Panc1 (cell line): Measurements from ENCODE around the gene NLRC5. TPM values are rescaled to one million over a fixed set of nuclear protein-coding genes. Genes with fewer than 3 reads are reported as not detected.

ENCODE experiments used
- ATAC-seq: fragments of 200-7000 bp; cut with Tn5 transposase; 2 replicates; pipeline ENCODE4 v1.9.1; 2020; ENCODE audit warnings: mild to moderate bottlenecking, moderate library complexity
- BruUV-seq: library from RNA; stranded (reverse); fragments of 400-500 nt; replicated peaks from 2 replicates; lab custom pipeline; 2021; lab: Mats Ljungman, UMichigan
- CTCF ChIA-PET: fragments of 300-600 bp; sonication (Branson Sonifier 250); formaldehyde crosslinking; loops from one replicate; lab custom pipeline; 2022; ENCODE audit warnings: antibody characterized with exemption; lab: Charles Lee
- POLR2A ChIA-PET: fragments of 300-600 bp; sonication (Branson Sonifier 250); formaldehyde crosslinking; loops from one replicate; lab custom pipeline; 2022; ENCODE audit warnings: antibody characterized with exemption; lab: Charles Lee
- DNase-seq: peaks from one replicate; pipeline ENCODE4 v3.0.0-alpha.2; 2010; ENCODE audit warnings: low read depth, low spot score
- H3K27ac ChIP-seq: 2 replicates; pipeline ENCODE4 v1.5.1; 2011; ENCODE audit warnings: mild to moderate bottlenecking, low read length, inconsistent platforms
- H3K27me3 ChIP-seq: fragments of 200-500 bp; sonication (Bioruptor generic); 2 replicates; pipeline ENCODE4 v1.6.0; 2014; ENCODE audit warnings: low read length, inconsistent platforms; ENCODE audit not compliant: control insufficient read depth, insufficient read depth
- H3K36me3 ChIP-seq: fragments of 200-500 bp; sonication (Bioruptor generic); 2 replicates; pipeline ENCODE4 v1.5.1; 2014; ENCODE audit warnings: inconsistent platforms, mild to moderate bottlenecking, low read length, moderate library complexity; ENCODE audit not compliant: control insufficient read depth, insufficient read depth
- H3K4me1 ChIP-seq: 2 replicates; pipeline ENCODE4 v1.5.1; 2011; ENCODE audit warnings: inconsistent platforms, mild to moderate bottlenecking, low read length, moderate library complexity; ENCODE audit not compliant: control insufficient read depth, insufficient read depth
- H3K4me3 ChIP-seq, 2 experiments: 2 replicates each; pipeline ENCODE4 v1.5.1; 2011 to 2012; ENCODE audit warnings: low read depth in 2 of 2, low read length in 2 of 2, mild to moderate bottlenecking in 2 of 2, inconsistent platforms in 1 of 2, moderate library complexity in 1 of 2
- H3K9me3 ChIP-seq: fragments of 200-500 bp; sonication (Bioruptor generic); 2 replicates; pipeline ENCODE4 v1.5.1; 2014; ENCODE audit warnings: low read depth, mild to moderate bottlenecking, inconsistent platforms, low read length, moderate library complexity; ENCODE audit not compliant: control insufficient read depth, insufficient read depth
- CTCF ChIP-seq: fragments of 450-650 bp; IDR thresholded peaks from 2 replicates; pipeline ENCODE4 v1.5.1; 2017; ENCODE audit warnings: mild to moderate bottlenecking
- POLR2AphosphoS5 ChIP-seq: IDR thresholded peaks from 2 replicates; pipeline ENCODE4 v1.6.1; 2012; ENCODE audit warnings: mild to moderate bottlenecking, low read depth, low read length, moderate library complexity
- REST ChIP-seq, 2 experiments: IDR thresholded peaks; 2 replicates each; pipeline ENCODE4 v1.6.1; 2011 to 2012; ENCODE audit warnings: low read depth in 2 of 2, control low read depth in 1 of 2, low read length in 1 of 2, mild to moderate bottlenecking in 1 of 2, moderate library complexity in 1 of 2; ENCODE audit not compliant: insufficient read depth in 1 of 2
- SIN3A ChIP-seq: IDR thresholded peaks from 2 replicates; pipeline ENCODE4 v1.6.1; 2012; ENCODE audit warnings: low read depth, mild to moderate bottlenecking, low read length, moderate library complexity, borderline replicate concordance; ENCODE audit not compliant: insufficient read depth
- TCF7L2 ChIP-seq: IDR thresholded peaks from 2 replicates; pipeline ENCODE4 v1.6.1; 2011; ENCODE audit warnings: mild to moderate bottlenecking, low read depth, low read length, inconsistent platforms
- in situ Hi-C: cut with HindIII; loops from 2 replicates; pipeline ENCODE4 v1.10.0; 2016; ENCODE audit warnings: low sequenced_read_pairs, low pct_unique_long_range_greater_than_20kb
- intact Hi-C: fragments of 100-400 bp; cut with micrococcal nuclease; formaldehyde crosslinking; loops from one replicate; pipeline ENCODE4 v1.10.0; 2022; ENCODE audit not compliant: unreplicated experiment
- total RNA-seq: library from RNA; stranded (reverse); gene quantifications from one replicate; pipeline ENCODE4 v1.2.1, GENCODE V29; 2021; ENCODE audit not compliant: unreplicated experiment

Gene NLRC5
- total RNA-seq, 1 experiment from 2014 or later = 8.8 TPM

- no peak for DNase-seq
- intact Hi-C loops = no loop called here
- H3K4me3 ChIP-seq = no peak overlapping the region
- H3K27me3 ChIP-seq = no peaks in the 10 kb centered on the region
- CTCF ChIA-PET = no interaction called here
- BruUV-seq = no TSS peak
- H3K27ac ChIP-seq = no peak overlapping the region
- H3K36me3 ChIP-seq = no peaks in the 10 kb centered on the region
- no peaks in the 10 kb centered on the region for H3K9me3 ChIP-seq
- in situ Hi-C loops = no loop called here
- H3K4me1 ChIP-seq = no peaks in the 10 kb centered on the region
- TF ChIP-seq SIN3A = no peak
- TF ChIP-seq REST (IDR thresholded peaks at IDR 0.05; ENCODE audit: insufficient read depth in 1 of 2, low read depth in 2 of 2, low read length in 1 of 2) = no peak
- no peak for TF ChIP-seq TCF7L2
- no peak for TF ChIP-seq CTCF
- no peak for ATAC-seq
- POLR2A ChIA-PET = no interaction called here
These were observed 65.4 kb downstream of the NLRC5 start for GRCh38 chr16:57054771-57055170.

GRCh38 chr16:57055671-57056070 is 66.3 kb downstream of the NLRC5 start:
- H3K9me3 ChIP-seq = no peaks in the 10 kb centered on the region
- H3K36me3 ChIP-seq = no peaks in the 10 kb centered on the region
- H3K27me3 ChIP-seq = no peaks in the 10 kb centered on the region
- H3K4me3 ChIP-seq = no peak overlapping the region
- no peak for DNase-seq
- no peak overlapping the region for H3K27ac ChIP-seq
- BruUV-seq = no TSS peak
- ChIA-PET POLR2A (interaction anchor here (0.6 to 0.7 kb wide), 2 partner anchors 94 to 234 kb away, joined by 3 to 4 read pairs; no protein-coding TSS in a partner anchor), CTCF (no interaction called here)
- intact Hi-C loops = no loop called here
- in situ Hi-C loops = no loop called here
- H3K4me1 ChIP-seq = no peaks in the 10 kb centered on the region
- no peak for TF ChIP-seq REST (IDR thresholded peaks at IDR 0.05; ENCODE audit: insufficient read depth in 1 of 2, low read depth in 2 of 2, low read length in 1 of 2)
- TF ChIP-seq POLR2AphosphoS5 = no peak
- no peak for TF ChIP-seq CTCF
- TF ChIP-seq TCF7L2 = no peak
- no peak for TF ChIP-seq SIN3A
- no peak for ATAC-seq
